NCI-H1417 treated with DMSO at 0.1 percent for 48 hours (cell line): ENCODE data around the gene MYO1F.
"Not testable (repeated sequence)": the region's sequence is repeated elsewhere in the genome, so short reads cannot be mapped to it uniquely, and the experiment has no call there.

Experiments used
- DNase-seq: peaks from one replicate; lab custom pipeline; 2025; lab: John Stamatoyannopoulos, UW

Gene MYO1F

GRCh38 chr19:8577247-8577646 lies at the start of gene MYO1F:
Gene MYO1F, minus strand, starts transcription at chr19:8577442. Its CDS starts 133 bp downstream, at chr19:8577309.
- DNase-seq = no peak

DNA sequence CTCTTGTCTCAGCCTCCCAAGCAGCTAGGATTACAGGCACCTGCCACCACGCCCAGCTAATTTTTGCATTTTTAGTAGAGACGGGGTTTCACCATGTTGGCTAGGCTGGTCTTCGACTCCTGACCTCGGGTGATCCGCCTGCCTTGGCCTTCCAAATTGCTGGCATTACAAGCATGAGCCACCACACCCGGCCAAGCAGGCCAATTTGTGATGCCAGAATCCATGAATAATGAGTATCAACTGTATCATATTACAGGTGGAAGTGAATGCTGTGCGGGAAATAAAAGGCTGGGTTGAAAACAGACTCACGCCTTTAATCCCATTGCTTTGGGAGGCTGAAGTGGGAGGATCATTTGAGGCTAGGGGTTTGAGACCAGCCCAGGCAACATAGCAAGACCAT lies 49.6 kb upstream of the MYO1F start:
- DNase-seq = no peak

DNA sequence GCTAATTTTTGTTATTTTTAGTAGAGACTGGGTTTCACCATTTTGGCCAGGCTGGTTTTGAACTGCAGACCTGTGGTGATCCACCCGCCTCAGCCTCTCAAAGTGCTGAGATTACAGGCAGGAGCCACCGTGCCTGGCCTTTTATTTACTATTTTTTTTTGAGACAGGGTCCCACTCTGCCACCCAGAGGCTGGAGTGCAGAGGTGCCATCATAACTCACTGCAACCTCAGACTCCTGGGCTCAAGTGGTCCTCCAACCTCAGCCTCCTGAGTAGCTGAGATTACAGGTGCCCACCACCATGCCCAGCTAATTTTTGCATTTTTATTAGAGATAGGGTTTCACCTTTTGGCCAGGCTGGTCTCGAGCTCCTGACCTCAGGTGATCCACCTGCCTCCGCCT lies 45.6 kb upstream of the MYO1F start:
- not testable (repeated sequence) for DNase-seq

- DNase-seq = no peak
Observed at GRCh38 chr19:8618751-8619150, 41.5 kb upstream of the MYO1F start.

DNA sequence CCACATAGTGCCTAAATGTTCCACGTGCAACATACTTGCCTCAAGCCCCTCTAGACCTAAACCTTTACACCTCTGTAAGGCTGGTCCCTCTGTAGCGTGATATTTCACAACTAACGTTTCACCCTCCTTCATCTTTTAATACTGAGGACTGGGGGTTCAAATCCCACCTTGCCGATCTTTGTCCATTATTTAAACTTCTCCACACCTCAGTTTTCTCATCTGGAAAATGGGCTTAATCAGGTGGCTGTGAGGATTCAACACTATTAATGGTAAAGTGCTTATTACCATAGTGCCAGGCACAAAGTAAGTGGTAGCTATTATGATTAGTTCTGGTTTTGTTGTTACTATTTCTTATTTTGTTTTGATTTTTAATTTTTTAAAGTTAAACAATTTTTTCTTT lies 40.7 kb upstream of the MYO1F start:
- DNase-seq = no peak

GRCh38 chr19:8617325-8617724 lies 40.1 kb upstream of the MYO1F start:
- DNase-seq = not testable (repeated sequence)

DNA sequence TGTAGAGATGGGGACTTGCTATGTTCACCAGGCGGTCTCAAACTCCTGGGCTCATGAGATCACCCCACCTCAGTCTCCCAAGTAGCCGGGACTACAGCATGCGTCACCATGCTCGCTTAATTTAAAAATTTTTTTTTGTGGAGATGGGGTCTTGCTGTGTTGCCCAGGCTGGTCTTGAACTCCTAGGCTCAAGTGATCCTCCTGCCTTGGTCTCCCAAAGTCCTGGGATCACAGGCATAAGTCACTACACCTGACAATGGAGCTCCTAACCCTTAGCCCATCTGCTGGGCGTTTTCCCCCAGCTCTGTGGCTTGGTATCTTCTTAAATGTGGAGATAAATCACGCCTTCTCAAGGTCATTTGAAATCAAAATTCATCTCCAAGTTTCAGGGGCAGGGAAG lies 39.6 kb upstream of the MYO1F start:
- no peak for DNase-seq

GRCh38 chr19:8615813-8616596 lies 38.8 kb upstream of the MYO1F start:
- no peak for DNase-seq

GRCh38 chr19:8615024-8615423 lies 37.8 kb upstream of the MYO1F start:
- DNase-seq = no peak

- no peak for DNase-seq
Observed at GRCh38 chr19:8614455-8614854, 37.2 kb upstream of the MYO1F start.

DNA sequence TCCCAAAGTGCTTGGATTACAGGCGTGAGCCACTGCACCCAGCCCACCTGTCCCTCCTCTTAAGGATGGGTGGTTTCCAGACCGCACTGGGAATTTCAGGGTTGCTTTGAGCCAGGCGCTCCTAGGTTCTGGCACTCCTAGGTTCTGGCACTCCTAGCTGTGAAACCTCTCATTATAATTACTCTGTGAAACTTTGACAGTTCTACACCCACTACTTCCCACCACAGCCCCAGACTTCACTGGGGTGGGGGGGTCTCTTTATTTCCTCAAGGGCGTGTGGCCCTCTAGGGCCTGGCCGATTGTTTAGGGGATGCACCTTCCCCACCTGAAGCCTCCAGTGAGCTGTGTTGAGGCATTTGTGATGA lies 35.5 kb upstream of the MYO1F start:
- no peak for DNase-seq

DNA sequence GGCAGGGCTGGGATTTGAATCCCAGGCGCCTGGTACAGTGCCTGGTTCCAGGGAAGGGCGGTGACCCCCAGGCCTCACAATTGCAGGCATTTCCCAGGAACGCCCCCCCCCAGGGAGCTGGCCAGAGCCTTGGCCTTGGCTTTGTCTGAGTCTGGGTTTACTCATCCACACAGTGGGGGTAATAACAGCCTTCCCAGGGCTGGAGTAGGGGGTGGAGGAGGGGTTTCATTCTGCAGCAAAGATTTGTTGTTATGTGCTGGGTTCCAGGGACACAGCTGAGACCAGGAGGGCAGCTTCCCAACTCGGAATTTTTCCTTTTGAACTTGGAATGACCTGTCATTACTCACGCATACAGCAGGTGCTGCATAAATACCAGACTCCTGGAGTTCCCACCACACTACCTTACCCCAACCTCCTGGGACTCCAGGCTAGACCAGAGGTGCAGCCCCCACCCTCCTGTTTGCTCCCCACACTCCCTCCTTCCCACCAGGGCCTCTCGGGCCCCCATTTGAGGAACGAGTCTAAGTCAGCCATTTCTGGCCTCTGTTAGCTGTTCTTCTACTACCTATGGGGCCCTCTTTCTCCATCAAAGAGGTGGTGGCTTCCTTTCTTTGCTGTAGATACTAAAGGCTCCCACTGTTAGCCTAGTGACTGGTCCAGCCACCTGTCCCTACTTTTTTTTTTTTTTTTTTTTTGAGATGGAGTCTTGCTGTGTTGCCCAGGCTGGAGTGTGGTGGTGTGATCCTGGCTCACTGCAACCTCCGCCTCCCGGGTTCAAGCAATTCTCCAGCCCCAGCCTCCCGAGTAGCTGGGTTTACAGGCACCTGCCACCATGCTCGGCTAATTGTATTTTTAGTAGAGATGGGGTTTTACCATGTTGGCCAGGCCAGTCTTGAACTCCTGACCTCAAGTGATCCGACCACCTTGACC lies 34.9 kb upstream of the MYO1F start:
- no peak for DNase-seq

DNA sequence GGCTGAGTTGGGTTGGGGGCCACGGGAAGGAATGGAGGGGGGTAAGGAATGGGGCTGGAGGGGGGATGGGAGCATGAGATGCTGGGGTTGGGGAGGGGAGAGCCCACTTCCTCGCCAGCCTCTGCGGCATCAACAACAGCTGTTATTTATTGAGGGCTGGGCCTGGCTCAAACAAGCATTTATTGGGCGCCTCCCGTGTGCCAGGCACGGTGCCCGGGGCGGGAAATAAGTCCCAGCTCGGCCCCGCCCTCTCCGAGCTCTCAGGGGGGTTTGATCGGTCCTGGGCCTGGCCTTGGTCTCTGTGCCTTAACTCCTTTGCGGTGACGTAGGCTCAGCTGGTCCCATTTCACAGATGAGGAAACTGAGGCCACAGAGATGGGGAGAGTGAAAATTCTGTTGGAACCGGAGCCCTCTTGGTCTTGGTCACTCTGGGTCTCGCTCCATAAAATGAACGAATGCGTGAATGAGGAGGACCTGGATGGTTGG lies 34.2 kb upstream of the MYO1F start:
- DNase-seq = no peak

DNA sequence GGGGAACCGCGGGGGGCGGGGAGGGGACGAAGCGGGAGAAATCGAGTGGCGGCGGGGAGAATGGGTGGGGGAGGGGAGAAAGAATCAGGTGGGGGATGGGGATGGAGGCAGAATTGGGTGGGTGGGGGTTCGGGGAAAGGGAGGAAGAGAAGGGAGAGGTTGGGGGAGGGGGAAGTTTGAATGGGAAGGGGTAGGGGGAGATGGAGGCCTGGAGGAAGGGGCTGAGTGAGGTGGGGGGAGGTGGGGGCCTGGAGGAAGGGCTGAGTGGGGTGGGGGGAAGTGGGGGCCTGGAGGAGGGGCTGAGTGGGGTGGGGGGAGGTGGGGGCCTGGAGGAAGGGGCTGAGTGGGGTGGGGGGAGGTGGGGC lies 33.7 kb upstream of the MYO1F start:
- no peak for DNase-seq

- DNase-seq = no peak
Observed at GRCh38 chr19:8610041-8610935, 33.0 kb upstream of the MYO1F start, which contains the start of gene ADAMTS10. Gene ADAMTS10, minus strand, starts transcription at chr19:8610715. Its CDS starts 5,005 bp downstream, at chr19:8605710.

DNA sequence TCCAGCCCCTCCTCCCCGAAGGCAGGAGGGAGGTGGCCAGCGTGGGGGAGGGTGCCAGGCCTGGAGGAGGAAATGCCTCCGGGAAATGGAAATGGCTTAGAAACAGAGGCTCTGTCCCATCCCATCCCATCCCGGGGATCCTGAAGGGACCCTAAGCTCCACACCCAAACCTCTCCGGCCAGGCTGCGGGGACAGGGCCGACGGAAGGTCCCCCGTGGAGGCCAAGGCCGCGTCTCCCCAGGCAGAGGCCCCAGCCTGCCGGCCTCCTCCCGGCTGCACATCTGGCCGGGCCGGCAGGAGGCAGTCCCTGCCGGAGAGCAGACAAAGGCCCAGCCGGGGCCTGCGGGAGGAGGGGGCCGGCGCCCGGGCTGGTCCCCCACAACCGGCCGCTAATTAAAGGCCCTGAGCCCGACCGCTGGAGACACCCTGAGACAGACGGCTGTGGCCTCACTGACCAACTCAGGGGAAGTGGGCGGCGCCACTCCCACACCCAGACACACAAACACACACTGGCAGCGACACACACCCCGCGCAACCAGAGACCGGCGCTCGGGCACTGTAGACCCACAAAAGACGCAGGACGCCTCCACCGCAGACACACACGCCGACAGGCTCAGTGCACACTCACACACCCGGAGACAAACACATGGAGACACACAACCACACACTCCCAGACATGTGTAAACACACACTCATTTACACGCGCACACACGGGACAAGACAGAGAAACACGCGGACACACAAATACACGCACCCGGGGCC lies 32.2 kb upstream of the MYO1F start:
- no peak for DNase-seq

- DNase-seq = no peak
Observed at GRCh38 chr19:8608941-8609278, 31.7 kb upstream of the MYO1F start.

DNA sequence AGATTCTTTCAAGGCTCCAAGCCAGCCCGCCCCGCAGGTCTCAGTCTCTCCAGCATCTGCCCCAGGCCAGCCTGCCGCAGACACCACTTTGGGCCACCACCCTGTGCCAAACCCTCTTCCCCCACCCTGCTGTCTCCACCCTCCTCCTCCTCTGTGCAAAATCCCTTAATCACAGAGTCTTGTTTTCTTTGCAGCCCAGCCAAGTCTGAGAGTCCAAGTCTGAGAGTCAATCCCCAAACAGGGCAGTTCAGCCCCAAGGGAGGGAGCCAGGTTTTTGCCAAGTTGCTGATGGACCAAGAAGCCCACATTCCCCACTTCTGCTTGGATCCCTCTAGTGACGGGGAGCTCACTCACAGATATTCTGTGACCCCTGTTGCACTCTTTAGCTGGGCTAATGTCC lies 30.1 kb upstream of the MYO1F start:
- DNase-seq = no peak

GRCh38 chr19:8605514-8605913 lies 28.3 kb upstream of the MYO1F start:
- no peak for DNase-seq

- DNase-seq = no peak
Observed at GRCh38 chr19:8601796-8602195, 24.6 kb upstream of the MYO1F start.

- DNase-seq = no peak
Observed at GRCh38 chr19:8600816-8601215, 23.6 kb upstream of the MYO1F start.
